HG02943 (cell line): ENCODE measurements around the gene ZDHHC18.

Experiments
- ATAC-seq: cut with Tn5 transposase; IDR thresholded peaks from one replicate; pipeline ENCODE4 v1.9.1; 2021; ENCODE audit warnings: mild to moderate bottlenecking, low read depth, moderate library complexity; ENCODE audit not compliant: unreplicated experiment

The ZDHHC18 gene

GRCh38 chr1:26889551-26890466 lies 63.3 kb downstream of the ZDHHC18 start, which contains the start of gene GPN2:
TSS of gene GPN2 (minus strand) at chr1:26890283. CDS start at chr1:26890096, 187 bp downstream.
- ATAC-seq: peak; percentile 75

- ATAC-seq: peak; percentile 28
Measured at GRCh38 chr1:26890467-26890796, 63.9 kb downstream of the ZDHHC18 start.

DNA sequence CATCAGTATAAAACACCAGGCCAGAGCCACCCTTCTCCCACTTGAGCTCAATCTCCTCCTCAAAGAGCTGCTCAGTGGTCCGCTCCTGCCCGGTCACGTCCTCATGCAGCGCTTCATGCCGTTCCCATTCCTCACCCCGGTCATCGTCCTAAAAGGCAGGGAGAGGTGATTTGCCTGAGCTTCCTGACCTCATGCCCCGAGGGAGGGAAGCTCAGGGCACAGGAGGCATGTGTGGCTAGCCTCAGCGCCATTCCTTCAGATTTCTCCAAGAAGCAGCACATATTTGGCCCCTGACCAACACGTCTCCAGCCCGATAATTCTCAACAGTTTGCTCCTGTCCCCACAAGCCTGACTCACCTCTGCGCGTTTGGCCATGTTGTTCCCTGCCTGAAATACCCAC lies 67.8 kb downstream of the ZDHHC18 start:
- ATAC-seq: no peak

GRCh38 chr1:26897351-26897750 lies 70.9 kb downstream of the ZDHHC18 start:
- no peak for ATAC-seq

- ATAC-seq: no peak
Measured at GRCh38 chr1:26900001-26900814, 73.7 kb downstream of the ZDHHC18 start, which contains the start of gene GPATCH3. TSS of gene GPATCH3 (minus strand) at chr1:26900467. CDS start at chr1:26900442, 25 bp downstream.

- ATAC-seq: no peak
Measured at GRCh38 chr1:26900815-26901511, 74.5 kb downstream of the ZDHHC18 start.
